GM10266 (cell line): ENCODE results near the gene COL18A1.

Experiments
- DNase-seq: peaks from one replicate; pipeline ENCODE4 v3.0.0; 2012; ENCODE audit errors: extremely low spot score
- CTCF ChIP-seq: IDR thresholded peaks from 2 replicates; pipeline ENCODE4 v1.5.1; 2012; ENCODE audit warnings: mild to moderate bottlenecking, low read depth; ENCODE audit not compliant: control insufficient read depth, insufficient read depth; ENCODE audit errors: missing control alignments

The COL18A1 gene

GRCh38 chr21:45465611-45466329, 60.8 kb downstream of the COL18A1 start:
- no peak for DNase-seq
- no peak for TF ChIP-seq CTCF

- DNase-seq: no peak
- no peak for TF ChIP-seq CTCF
Measured at GRCh38 chr21:45466330-45467220, 61.6 kb downstream of the COL18A1 start.

- TF ChIP-seq CTCF: no peak
- no peak for DNase-seq
Measured at GRCh38 chr21:45467221-45467779, 62.3 kb downstream of the COL18A1 start.

- no peak for DNase-seq
- TF ChIP-seq CTCF: no peak
Measured at GRCh38 chr21:45468051-45468970, 63.3 kb downstream of the COL18A1 start.

- TF ChIP-seq CTCF: no peak
- DNase-seq: no peak
Measured at GRCh38 chr21:45468971-45469272, 64.0 kb downstream of the COL18A1 start.

GRCh38 chr21:45469273-45470086, 64.5 kb downstream of the COL18A1 start:
- TF ChIP-seq CTCF: no peak
- DNase-seq: no peak
